HG03565 (cell line): Measurements from ENCODE around the gene CERS4.

Experiments used
- ATAC-seq: cut with Tn5 transposase; IDR thresholded peaks from one replicate; pipeline ENCODE4 v1.9.1; 2021; ENCODE audit warnings: mild to moderate bottlenecking, moderate library complexity; ENCODE audit not compliant: unreplicated experiment

The CERS4 gene

GRCh38 chr19:8311461-8312260 is 102.5 kb downstream of the CERS4 start:
- no peak for ATAC-seq
